HG03521 (cell line): ENCODE measurements around the gene RO60.

Experiments
- ATAC-seq: cut with Tn5 transposase; IDR thresholded peaks from one replicate; pipeline ENCODE4 v1.9.1; 2021; ENCODE audit warnings: mild to moderate bottlenecking, moderate library complexity; ENCODE audit not compliant: unreplicated experiment

The RO60 gene

GRCh38 chr1:193060406-193060805 lies 994 bp downstream of the RO60 start:
- no peak for ATAC-seq

- ATAC-seq, result no peak
Measured at GRCh38 chr1:193060938-193061337, 1.5 kb downstream of the RO60 start.

DNA sequence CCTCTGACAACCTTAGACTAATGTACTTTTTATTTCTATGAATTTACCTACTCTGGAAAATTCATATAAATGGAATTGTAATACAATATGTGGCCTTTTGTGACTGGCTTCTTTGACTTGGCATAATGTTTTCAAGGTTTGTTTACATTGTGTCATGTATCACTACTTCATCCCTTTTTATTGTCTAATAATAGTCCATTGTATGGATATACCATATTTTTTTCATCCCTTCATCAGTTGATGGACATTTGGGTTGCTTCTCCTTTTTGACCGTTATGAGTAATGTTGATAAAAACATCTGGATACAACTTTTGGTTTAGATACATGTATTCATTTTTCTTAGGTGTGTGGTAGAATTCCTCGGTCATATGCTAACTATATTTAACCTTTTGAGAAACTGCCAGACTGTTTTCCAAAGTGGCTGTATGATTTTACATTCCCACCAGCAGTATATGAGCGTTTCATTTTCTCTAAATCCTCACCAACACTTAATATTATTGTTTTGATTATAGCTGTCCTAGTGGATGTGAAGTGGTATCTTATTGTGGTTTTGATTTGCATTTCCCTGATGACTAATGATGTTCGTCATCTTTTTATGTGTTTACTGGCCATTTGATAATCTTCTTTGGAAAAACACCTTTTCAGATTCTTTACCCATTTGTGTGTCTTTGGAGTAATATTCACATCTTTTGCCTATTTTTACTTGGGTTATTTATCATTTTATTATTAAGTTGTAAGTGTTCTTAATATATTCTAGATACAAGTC lies 3.5 kb downstream of the RO60 start:
- no peak for ATAC-seq

- ATAC-seq, result no peak
Measured at GRCh38 chr1:193065954-193066353, 6.5 kb downstream of the RO60 start.

GRCh38 chr1:193066606-193067005 lies 7.2 kb downstream of the RO60 start:
- no peak for ATAC-seq

DNA sequence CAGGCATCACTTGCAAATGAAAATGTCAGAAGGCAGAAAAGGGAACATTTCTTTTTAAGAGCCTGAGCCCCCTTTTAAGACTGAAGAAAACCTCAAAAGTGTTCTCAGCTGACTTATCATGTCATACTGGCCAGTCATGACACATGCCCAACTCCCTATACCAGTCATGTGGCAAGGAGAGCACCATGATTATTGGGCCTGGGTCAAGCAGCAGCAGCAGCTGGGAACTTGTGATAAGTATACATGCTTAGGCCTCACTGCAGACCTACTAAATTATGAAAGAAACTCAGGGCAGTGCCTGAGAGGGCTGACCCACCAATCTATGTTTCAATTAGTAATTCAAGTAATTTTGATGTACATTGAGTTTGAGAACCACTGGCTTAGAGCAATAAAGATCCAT lies 8.6 kb downstream of the RO60 start:
- ATAC-seq, result no peak

GRCh38 chr1:193069748-193070385 lies 10.5 kb downstream of the RO60 start:
- ATAC-seq, result peak; percentile 24

DNA sequence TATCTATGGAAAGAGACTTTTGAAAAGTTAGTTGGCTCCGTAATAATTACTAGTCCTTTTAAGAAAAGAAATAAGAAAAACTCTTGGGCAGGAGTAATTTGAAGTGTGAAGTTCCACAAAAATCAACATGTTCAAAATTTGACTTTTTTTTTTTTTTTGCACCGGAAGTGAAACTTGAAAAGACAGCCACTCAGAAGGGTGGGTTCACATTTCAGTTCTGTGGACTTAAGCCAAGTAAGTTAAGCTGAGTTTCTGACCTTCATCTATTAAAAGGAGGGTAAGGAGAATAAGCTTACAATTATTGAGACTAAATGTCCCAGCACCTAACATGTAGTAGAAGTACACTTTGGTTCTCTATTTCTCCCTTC lies 11.0 kb downstream of the RO60 start:
- ATAC-seq, result no peak

- no peak for ATAC-seq
Measured at GRCh38 chr1:193070942-193071341, 11.5 kb downstream of the RO60 start.

DNA sequence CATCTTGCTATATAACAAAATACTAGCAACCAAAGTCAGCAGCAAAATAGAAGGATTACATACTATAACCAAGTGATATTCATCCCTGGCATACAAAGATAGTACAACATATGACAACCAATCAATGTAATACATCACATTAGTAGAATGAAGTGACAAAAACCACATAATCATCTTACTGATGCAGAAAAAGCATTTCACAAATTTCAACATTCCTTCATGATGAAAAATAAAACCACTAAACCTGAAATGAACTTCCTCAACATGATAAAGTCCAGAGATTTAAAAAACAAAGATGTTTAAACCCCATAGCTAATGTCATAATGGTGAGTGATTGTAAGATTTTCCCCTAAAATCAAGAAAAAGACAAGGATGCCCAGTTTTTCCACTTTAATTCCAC lies 18.6 kb downstream of the RO60 start:
- ATAC-seq, result no peak

DNA sequence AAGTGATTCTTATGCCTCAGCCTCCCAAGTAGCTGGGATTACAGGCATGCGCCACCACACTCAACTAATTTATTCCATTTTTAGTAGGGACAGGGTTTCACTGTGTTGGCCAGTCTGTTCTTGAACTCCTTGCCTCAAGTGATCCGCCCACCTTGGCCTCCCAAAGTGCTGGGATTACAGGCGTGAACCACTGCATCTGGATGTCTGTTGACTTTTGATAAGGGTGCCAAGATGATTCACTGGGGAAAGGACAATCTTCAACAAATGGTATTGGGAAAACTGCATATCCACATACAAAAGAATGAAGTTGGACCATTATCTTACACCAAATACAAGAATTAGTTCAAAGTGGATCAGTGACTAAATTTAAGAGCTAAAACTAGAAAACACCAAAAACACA lies 19.8 kb downstream of the RO60 start:
- no peak for ATAC-seq

- peak; percentile 95 for ATAC-seq
Measured at GRCh38 chr1:193083365-193084088, 24.1 kb downstream of the RO60 start.

- no peak for ATAC-seq
Measured at GRCh38 chr1:193085263-193085662, 25.9 kb downstream of the RO60 start.

DNA sequence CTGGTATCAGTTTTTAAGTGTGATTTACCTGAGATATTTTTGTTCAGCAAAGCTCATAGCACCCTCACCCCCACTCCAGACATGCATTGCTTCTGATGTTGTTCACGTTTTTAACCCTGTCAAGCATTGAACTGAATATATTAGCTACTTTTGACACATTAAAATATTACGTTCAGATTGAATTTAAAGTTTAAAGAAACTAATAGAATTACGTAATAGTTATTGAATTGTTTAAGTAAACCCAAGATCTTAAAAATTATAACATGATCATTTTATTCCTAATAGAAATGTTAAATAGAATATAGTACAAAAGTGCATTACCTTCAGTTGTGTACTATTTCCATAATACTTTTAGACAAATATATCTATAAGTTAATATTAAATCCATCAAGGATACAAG lies 26.9 kb downstream of the RO60 start:
- no peak for ATAC-seq

GRCh38 chr1:193087893-193088292 lies 28.5 kb downstream of the RO60 start:
- no peak for ATAC-seq

- no peak for ATAC-seq
Measured at GRCh38 chr1:193090865-193091264, 31.5 kb downstream of the RO60 start.

DNA sequence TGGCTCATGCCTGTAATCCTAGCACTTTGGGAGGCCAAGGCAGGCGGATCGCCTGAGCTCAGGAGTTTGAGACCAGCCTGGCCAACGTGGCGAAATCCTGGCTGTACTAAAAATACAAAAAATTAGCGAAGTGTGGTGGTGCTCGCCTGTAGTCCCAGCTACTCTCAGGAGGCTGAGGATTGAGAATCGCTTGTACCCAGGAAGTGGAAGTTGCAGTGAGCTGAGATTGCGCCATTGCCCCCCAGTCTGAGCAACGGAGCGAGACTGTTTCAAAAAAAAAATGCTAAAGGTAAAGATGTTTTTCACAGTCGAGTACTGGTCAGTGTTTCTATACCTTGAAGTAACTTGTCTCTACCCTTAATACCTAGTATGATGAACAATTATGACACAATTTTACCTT lies 34.7 kb downstream of the RO60 start:
- no peak for ATAC-seq

- ATAC-seq, result no peak
Measured at GRCh38 chr1:193102662-193103061, 43.2 kb downstream of the RO60 start.

GRCh38 chr1:193103759-193104501 lies 44.5 kb downstream of the RO60 start:
- no peak for ATAC-seq

- peak; percentile 28 for ATAC-seq
Measured at GRCh38 chr1:193104502-193104906, 45.1 kb downstream of the RO60 start.
